ENCODE data around the gene HOXA3.

The HOXA3 gene

DNA sequence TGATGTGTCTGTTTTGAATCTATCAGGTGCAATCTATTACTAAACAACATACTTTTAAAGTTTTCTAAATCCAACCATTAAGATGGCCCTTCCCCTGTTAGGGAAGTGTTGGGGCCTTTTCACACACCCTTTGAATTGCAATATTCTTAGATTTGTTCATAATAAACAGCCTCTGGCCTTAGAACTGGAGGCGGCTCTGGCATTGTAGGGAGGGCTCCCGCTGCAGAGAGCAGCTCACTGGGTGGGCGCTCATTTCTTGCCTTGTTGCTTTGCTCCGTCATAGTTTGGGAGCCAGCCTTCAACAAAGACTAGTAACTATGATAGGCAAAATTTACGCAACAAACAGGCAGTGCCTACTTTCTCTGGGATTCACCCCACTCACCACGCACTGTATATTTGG is 26.0 kb upstream of the HOXA3 start:
- DNase-seq (ENCODE audit: low read depth in 2 of 2), result no peak

DNA sequence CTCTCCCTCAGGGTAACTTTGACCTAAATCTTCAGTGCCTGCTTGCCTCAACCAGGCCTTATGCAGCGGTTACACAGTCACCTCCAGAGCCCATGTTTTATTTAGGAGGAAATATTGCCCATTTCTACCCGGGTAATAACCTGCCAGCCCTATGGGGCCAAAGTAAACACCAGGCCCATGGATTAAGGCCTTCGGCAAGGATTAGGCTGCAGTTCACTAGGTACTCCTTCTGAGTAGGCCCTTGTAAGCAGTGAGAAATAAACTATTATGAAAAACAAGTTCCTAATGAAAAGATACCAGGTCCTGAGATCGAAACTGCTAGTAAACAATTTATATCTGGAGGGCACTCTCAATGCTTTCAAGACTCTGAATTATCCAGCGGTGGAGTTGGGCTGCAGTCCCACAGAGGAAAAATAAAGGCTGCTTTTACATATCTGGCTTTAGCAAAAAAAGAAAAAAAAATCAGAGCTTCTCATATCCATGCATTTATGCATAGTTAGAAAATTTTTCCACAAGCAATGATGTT is 25.5 kb upstream of the HOXA3 start:
- no peak for DNase-seq (ENCODE audit: low read depth in 2 of 2)

DNA sequence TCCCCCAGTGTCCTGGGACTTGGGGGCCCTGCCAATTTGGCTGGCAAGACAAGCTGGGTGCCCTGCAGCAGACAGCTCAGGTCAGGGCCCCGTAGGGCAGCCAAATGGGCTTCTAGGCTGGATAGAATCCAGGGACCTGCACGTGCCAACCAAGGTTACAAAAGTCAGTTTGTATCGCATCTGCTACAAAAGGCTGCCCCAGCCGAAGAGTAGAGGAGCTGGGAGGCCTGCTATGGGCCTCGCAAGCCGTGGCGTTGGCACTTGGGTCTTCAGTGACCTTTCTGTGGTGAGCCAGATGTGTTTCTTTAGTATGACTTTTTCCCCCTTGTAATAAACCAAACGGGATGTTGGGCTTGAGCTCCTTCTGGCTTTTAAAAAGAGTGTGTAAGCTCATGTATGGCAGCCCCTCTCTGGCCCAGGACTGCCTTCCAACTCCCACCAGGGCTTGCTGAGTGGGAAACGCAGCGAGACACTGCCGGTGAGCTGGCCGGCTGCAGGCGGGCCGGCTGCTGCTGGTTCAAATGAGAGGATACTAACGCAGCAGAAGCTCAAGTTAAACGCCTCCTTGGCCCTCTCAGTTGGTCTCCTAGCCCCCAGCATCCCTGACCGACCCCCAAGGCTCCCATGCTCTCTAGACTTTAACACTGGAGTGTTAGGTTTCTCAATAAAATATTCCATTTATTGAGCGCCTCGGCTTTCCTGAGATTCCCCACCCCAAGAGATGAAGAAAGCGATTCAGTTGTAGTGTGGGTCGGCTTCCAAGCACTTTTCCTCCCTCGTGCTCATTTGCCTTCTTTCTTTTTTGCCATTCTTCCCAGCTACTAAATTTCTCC is 24.8 kb upstream of the HOXA3 start:
- no peak for DNase-seq (ENCODE audit: low read depth in 2 of 2)

DNA sequence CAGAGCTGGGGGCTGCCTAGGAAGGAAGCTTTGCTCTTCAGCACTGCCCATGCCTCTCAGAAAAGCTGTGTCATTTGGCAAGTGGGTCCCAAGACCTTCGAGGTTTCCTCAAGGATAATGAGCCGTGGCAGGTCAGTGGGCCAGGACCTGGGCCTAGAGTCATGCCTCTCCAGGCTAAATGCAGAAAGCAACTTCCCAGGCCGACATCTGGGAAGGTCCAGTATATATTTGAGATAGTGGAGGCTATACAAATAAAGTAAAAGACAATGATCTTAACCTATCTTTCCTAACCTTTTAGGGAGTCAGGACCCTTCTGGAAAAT is 24.1 kb upstream of the HOXA3 start:
- no peak for DNase-seq (ENCODE audit: low read depth in 2 of 2)

DNA sequence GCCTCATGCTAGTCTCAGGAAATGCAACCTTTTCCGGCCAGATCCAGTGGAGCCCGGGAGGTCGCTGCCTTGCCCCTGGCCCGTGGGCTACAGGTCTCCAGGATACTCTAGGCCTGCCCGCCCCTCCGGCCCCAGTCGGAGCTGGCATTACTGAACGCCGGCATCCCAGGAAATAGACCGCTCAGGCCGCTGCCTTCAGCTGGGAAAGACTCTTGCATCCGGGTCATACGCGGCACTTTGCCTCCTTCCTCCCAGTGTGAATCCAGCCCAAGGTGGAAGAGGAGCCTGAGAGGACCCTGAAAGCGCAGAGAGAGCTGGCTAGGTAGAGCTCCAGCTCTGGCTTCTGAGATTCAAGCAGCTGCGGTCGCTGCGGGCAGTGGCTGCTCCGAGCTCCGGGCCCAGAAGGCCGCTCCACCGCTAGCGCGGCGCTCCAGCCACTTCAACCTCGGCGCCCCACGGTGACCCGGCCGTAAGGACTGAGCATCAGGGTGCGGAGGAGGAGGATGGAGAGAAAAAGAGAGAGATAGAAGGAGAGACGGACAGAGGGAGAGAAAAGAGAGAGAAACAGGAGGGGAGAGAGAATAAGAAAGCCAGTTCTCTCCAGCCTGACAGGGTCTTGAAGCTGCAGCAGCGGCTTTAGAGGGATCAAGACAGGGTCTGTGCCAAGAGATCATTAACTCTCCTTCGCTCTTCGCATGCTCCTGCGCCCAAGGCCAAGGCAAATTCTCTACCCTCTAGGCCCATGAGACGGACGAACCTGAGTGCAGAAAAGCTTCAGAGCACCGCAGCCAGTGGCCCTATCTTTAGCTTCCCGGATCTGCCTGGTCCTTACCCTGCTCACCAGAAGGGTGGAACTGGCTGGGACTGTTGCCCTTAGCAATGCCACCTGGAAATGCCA is 23.5 kb upstream of the HOXA3 start:
- DNase-seq (ENCODE audit: low read depth in 2 of 2), result no peak

DNA sequence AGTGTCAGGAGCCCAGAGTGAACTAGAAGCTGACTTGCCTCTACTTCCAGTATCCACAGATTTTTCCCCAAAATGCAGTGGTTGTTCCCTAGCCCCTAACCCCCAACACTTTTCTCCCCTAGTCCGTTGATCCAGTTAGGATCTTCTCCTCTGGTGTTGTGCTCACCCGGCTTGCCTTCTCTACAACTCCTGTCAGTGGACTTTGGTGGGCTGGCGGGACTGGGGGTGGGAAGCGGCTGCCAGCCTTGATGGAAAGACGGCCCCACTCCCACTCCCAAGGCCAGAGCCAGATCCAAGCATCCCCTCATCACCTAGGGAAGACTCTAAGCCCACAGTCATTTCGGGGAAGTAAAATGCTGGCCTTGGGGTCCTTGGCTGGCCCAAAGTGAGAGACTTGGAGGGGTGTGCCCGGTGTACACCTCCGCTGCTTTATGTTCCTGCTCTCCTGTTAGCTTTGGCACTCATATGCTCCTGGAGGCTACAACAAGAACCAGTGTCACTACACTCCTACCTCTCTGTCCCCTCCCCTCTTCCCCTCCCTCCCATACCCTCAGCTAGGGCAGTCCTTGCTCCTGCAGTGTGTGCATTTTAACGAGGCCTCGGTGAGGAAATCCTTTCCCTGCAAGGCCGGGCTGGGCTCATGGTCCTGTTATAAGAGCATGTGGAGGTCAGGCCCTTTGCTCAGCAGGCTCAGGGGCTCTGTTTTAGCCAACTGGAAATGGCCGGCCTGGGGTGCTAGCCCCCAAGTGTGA is 22.7 kb upstream of the HOXA3 start:
- DNase-seq (ENCODE audit: low read depth in 2 of 2), result no peak

DNA sequence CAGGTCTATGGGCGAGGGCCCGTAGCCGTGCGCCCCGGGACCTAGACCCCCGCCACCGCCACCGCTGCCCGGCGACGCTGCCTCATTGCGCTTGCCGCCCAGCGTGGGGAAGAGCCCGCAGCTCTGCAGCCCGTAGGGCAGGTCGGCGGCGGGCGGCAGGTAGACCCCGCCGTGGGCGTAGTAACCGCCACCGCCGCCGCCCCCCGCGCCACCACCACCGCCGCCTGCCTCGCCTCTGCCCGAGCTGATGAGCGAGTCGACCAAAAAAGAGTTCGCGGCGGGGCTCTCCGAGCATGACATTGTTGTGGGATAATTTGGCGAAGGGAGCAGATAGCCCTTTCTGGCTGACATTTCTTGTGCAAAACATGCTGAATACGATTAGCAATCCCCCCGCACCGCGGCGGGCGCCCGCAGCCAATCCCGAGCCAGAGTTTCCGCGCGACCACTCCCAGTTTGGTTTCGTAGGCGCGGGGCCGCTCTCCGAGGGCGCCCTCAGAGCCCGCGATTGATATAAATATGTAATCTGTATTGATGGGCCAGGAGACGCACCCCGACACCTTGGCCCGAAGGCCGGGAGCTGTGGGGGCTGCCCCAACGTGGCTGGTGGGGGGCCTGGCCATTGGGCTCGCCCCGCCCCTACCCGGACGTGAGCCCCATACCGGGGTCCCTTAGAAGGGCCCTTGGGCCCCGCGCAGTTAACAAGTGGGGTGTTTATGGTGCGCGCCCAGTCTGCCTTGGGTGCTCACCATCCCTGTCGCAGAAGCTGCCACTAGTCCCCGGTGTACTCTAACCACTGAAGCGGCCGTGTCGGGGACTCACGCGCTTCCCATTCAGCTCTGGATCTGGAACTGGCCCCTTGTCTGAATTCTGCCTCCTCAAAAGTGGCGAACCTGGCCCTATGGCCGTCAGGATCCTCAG is 21.8 kb upstream of the HOXA3 start, which contains the start of gene HOXA10:
TSS of gene HOXA10 (minus strand) at position 365 of the 918 bp plus-strand sequence. CDS start at position 351, 14 bp downstream.
- DNase-seq (ENCODE audit: low read depth in 2 of 2), result no peak

DNA sequence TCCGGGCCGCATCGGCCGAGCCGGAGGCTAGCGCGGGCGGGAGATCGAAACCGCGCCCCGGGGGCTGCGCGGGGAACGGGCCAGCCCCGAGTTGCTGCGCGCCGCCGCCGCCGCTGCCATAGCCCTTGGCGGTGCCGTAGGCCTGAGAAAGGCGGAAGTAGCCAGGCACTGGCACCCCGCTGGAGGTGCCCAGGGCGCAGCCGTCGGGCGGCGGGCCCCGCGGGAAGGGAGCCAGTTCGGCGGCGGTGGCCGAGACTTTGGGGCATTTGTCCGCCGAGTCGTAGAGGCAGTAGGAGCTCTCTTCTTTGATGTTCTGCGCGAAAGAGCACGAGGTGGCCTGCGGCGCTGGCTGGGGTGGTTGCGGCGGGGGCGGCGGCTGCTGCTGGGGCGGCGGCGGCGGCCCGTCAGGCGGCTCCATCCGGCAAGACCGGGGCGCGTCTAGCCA is 21.1 kb upstream of the HOXA3 start:
- DNase-seq (ENCODE audit: low read depth in 2 of 2), result no peak

DNA sequence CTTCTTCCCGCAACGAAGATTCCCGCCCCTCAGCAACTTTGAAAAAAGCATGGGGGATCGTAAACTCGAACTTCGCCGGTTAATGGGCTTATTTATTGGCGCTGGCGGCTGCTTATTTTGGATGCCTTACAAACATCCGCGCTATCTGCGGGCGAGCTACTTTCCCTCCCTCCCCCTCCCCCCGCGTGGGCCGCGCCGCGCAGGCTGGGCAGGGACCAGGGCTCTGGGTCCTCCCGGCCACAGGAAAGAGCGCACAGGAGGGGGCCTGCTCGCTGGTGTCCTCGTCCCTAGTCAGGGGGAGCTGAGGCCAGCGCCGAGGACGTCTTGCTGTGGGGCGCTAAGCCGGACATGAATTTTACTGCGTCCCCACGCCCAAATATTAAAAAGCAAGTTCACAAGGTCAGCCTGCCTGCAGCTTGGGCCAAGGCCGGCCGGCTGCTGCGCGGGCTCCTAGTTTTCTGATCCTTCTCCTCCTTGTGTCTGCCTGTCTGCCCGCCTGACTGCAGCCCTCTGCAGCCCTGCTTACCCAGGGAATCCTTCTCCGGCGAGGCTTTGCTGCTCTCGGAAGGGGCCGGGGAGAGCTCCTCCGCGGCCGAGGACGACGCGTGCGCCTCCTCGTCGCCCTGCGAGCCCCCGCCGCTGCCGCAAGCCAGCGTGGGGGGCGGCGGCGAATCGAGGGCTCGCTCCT is 20.6 kb upstream of the HOXA3 start:
- DNase-seq (ENCODE audit: low read depth in 2 of 2), result no peak

DNA sequence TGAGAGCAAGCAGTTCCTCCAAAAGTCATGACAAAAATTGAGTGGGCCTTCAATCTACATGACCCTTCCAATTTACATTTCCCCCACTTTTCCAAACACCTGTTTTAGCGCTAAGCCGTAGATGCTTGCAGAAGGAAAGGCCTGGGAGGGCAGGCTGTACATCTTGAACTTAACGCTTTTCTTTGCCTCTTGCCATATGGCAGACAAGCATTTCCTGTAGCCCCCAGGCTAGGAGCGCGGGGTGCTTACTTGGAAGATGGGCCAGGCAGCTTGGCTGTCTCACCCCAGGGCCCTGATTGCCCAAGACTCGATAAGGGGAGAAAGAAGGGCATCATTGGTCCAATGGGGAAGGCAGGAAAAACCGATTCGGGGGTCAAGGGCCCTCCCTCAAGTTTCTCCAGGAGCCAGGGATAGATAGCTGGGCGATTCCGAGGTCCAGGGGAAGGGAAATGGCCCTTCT is 20.0 kb upstream of the HOXA3 start:
- DNase-seq (ENCODE audit: low read depth in 2 of 2), result no peak

DNA sequence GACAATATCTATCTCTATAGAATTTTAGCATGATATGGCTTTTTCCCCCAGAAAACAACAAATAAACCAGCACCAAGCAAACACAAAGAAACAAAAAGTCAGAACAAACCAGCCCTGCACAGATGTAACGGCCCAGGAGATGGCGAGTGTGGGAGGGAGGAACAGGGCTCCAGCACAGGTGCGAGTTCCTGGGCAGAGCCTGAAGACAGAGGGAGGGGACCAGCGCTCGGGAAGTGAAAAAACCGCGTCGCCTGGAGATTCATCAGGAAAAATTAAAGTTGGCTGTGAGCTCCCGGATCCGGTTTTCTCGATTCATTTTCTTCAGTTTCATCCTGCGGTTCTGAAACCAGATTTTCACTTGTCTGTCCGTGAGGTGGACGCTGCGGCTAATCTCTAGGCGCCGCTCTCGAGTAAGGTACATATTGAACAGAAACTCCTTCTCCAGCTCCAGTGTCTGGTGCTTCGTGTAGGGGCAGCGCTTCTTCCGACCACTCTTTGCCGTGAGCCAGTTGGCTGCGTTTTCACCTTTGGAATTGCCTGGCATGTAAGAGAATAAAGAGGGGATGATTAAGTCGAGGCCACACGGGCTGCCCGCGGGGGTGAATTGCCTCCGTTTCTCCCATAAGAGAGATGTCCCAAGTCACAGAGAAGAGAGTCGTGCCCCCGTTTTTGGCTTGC is 19.4 kb upstream of the HOXA3 start:
- DNase-seq (ENCODE audit: low read depth in 2 of 2), result no peak

DNA sequence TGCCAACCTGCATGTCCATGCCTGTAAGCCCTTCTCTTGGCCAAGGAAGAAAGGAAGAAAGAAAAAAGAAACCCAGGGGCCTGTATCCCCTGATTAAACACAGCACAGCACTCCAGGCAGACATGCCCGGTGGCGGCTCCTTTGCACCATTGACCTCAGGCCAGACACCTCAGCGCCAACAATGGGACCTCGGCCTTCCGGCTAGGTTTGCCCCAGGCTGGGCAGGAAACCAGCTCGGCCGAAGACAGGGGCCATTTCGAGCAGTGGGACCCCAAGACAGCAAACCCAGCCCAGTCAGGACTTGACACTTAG is 18.9 kb upstream of the HOXA3 start:
- no peak for DNase-seq (ENCODE audit: low read depth in 2 of 2)

DNA sequence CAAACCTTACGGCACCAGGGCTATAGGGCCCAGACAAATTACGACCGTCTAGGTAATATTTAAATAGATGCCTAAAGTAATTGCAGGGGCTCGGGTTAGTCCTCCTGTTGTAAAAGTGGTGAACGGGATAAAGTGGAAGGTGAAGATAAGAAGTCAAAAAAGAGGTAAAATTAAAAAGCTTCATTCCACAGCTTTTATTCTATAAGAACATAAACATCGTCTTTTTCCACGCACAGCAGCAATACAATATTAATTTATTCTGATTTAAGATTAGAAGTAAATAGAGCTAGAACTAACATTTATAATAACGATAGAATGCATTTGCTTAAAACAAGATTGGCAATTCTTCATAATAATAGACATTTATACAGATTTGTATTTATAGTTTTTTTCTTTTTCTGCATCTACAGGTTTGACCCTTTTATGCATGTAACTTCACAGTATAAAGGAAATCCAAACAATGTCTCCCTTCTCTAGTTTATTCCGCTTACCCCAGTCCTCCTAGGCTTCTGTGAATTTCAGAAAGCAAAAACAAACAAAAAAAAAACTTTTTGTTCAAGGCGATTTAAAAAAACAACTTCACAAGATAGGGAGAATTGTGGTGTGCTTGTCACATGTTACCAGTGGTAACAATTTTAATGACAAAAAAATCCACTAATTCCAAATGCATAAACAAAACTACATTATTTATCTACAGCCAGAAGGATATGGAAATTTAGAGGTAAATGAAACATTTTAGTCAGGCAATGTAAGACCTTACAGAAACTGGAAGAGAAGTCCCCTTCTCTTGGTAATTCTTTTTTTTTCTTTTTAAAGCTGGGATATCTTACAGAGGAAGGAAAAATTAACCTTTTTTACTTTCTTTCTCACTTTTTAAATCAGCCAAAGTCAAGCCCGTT is 18.3 kb upstream of the HOXA3 start:
- DNase-seq (ENCODE audit: low read depth in 2 of 2), result no peak

DNA sequence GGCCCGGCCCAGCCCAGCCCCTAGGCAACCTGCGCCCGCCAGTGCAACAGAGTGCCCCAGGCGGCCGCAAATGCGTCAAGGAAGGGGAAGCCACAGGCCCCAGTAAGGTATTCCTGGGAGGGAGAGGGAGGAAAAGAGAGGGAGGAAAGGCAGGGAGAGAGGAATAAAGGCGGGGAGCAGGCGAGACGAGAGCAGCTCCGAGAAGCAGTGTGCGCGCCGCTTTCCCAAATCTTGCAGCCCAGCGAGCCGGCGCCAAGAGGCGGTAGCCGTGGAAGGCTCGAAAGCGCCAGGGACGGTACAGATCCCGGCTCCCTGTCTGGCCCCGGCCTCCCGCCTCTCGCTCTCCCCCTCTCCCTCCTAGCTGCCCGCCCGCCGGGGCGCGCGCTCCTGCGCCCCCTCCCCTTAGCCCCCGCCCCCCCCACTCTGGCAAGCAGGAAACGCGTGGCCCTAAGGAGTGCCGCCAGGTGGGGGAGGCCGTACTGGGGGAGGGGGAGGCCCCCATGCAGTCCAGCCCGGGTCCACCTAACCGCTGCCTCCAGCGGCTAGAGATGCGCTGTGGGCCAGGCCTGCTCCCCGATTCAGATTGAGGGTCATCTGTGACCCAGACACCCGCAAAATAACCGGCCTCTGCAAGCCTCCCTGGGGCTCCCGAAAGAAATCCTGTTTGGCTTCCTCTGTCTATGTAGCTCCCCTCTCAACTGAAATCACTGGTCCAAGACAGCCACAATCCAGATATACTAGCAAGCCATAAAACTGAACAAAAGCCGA is 17.5 kb upstream of the HOXA3 start:
- DNase-seq (ENCODE audit: low read depth in 2 of 2), result no peak

DNA sequence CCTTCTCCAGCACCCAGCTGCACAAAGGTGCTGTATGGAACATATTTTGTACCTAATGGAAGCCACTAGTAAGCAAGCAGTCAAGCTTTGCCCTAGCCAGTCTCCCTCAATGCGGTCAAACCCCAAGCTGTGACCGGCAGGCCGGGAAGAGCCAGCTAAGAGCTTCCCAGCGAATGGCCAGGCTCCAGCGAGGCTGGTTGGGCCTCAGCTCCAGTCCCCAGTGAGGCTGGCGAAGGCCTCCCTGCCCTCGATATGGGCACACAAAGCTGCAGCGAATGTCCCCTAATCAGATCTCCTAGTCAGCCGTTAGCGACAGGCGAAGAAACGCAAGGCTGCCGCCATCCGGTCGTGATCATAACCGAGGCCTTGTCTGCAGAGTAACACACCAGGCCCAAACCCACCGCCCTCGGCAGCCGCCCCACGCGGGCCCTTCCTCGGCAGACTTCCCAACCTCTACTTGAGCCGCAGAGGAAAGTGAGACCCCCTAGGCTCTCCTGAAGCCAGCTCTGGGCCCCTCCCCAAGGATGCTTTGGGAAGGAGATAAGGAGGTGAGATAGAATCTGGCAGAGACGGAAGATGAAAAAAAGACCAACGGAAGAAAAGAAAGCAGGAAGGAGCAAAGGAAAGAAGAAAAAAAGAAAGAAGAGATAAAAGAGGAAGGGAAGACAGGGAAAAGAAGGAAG is 16.0 kb upstream of the HOXA3 start:
- DNase-seq (ENCODE audit: low read depth in 2 of 2), result no peak

DNA sequence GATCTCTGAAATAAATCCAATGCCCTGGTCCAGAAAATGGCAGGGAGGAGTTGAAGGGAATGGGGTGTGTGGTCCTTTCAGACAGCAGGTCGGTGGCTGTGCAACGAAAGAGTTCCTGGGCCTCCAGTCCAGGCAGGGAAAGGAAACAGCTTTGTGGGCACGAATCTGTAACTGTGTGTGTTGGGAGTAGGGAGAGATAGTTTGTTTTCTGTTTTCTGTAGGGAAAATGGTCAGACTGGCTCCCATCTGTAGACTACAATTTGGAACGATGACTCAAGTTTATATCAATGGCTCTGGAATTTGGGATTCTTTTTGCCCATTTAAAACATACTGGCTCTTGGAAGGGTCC is 15.5 kb upstream of the HOXA3 start:
- DNase-seq (ENCODE audit: low read depth in 2 of 2), result no peak
